SK-N-SH treated with all-trans-retinoic acid at 6 μM for 48 hours (cell line): Measurements from ENCODE around the gene NADSYN1.

ENCODE experiments used
- ATAC-seq: fragments of 200-7000 bp; cut with Tn5 transposase; 3 replicates; pipeline ENCODE4 v1.9.1; 2020; ENCODE audit warnings: mild to moderate bottlenecking, moderate library complexity
- ARNTL ChIP-seq: fragments of 450-650 bp; formaldehyde crosslinking; IDR thresholded peaks from 2 replicates; pipeline ENCODE4 v1.5.0; 2020; ENCODE audit warnings: low read depth, mild to moderate bottlenecking, moderate library complexity, borderline replicate concordance
- BACH2 ChIP-seq: fragments of 250-450 bp; sonication (Bioruptor Pico); IDR thresholded peaks from 2 replicates; pipeline ENCODE4 v1.9.0; 2021; ENCODE audit warnings: mild to moderate bottlenecking, borderline replicate concordance
- CSDC2 ChIP-seq: fragments of 250-450 bp; sonication (Bioruptor Pico); IDR thresholded peaks from 2 replicates; pipeline ENCODE4 v1.5.0; 2020; ENCODE audit warnings: mild to moderate bottlenecking, moderate library complexity
- ESRRG ChIP-seq: fragments of 250-450 bp; sonication (Bioruptor Pico); IDR thresholded peaks from 2 replicates; pipeline ENCODE4 v1.6.1; 2021; ENCODE audit warnings: mild to moderate bottlenecking
- GLIS3 ChIP-seq: fragments of 250-450 bp; sonication (Bioruptor Pico); IDR thresholded peaks from 2 replicates; pipeline ENCODE4 v1.5.0; 2020; ENCODE audit warnings: mild to moderate bottlenecking, moderate library complexity
- ISL1 ChIP-seq: fragments of 250-450 bp; sonication (Bioruptor Pico); IDR thresholded peaks from 2 replicates; pipeline ENCODE4 v2.1.2; 2022; ENCODE audit warnings: mild to moderate bottlenecking, moderate library complexity
- SNAI2 ChIP-seq: fragments of 250-450 bp; sonication (Bioruptor Pico); IDR thresholded peaks from 2 replicates; pipeline ENCODE4 v1.5.0; 2020; ENCODE audit warnings: mild to moderate bottlenecking, moderate library complexity
- TCF4 ChIP-seq: fragments of 250-450 bp; sonication (Bioruptor Pico); IDR thresholded peaks from 2 replicates; pipeline ENCODE4 v1.8.0; 2021; ENCODE audit warnings: mild to moderate bottlenecking, moderate library complexity, borderline replicate concordance
- ZC3H10 ChIP-seq: fragments of 250-450 bp; sonication (Bioruptor Pico); IDR thresholded peaks from 2 replicates; pipeline ENCODE4 v1.5.1; 2021; ENCODE audit warnings: mild to moderate bottlenecking, moderate library complexity
- ZFP3 ChIP-seq: fragments of 250-450 bp; sonication (Bioruptor Pico); IDR thresholded peaks from 2 replicates; pipeline ENCODE4 v1.5.0; 2020; ENCODE audit warnings: mild to moderate bottlenecking, moderate library complexity
- ZFP30 ChIP-seq: fragments of 450-650 bp; formaldehyde crosslinking; IDR thresholded peaks from 2 replicates; pipeline ENCODE4 v1.5.0; 2022; ENCODE audit warnings: mild to moderate bottlenecking, moderate library complexity
- ZNF565 ChIP-seq: fragments of 450-650 bp; formaldehyde crosslinking; conservative IDR thresholded peaks from 2 replicates; pipeline ENCODE4 v1.5.0; 2020; ENCODE audit warnings: low read depth, mild to moderate bottlenecking, moderate library complexity
- ZNF8 ChIP-seq: fragments of 450-650 bp; formaldehyde crosslinking; IDR thresholded peaks from 2 replicates; pipeline ENCODE4 v1.5.0; 2020; ENCODE audit warnings: mild to moderate bottlenecking, moderate library complexity
- TF ChIP-seq, protein P1 (sequence below): fragments of 250-450 bp; sonication (Bioruptor Pico); IDR thresholded peaks from 2 replicates; pipeline ENCODE4 v1.5.0; 2020; ENCODE audit warnings: mild to moderate bottlenecking, moderate library complexity
- TF ChIP-seq, protein P2 (sequence below): fragments of 250-450 bp; sonication (Bioruptor Pico); IDR thresholded peaks from 2 replicates; pipeline ENCODE4 v1.5.1; 2020; ENCODE audit warnings: low read depth, mild to moderate bottlenecking, moderate library complexity
- TF ChIP-seq, protein P3 (sequence below): fragments of 250-450 bp; sonication (Bioruptor Pico); IDR thresholded peaks from 2 replicates; pipeline ENCODE4 v1.8.0; 2020; ENCODE audit warnings: mild to moderate bottlenecking, moderate library complexity, borderline replicate concordance
- TF ChIP-seq, protein P4 (sequence below): fragments of 250-450 bp; sonication (Bioruptor Pico); IDR thresholded peaks from 2 replicates; pipeline ENCODE4 v1.5.1; 2021; ENCODE audit warnings: mild to moderate bottlenecking, moderate library complexity
- TF ChIP-seq, protein P5 (sequence below): fragments of 250-450 bp; sonication (Bioruptor Pico); IDR thresholded peaks from 2 replicates; pipeline ENCODE4 v1.8.0; 2021; ENCODE audit warnings: low read depth, mild to moderate bottlenecking, moderate library complexity, borderline replicate concordance

The NADSYN1 gene

DNA sequence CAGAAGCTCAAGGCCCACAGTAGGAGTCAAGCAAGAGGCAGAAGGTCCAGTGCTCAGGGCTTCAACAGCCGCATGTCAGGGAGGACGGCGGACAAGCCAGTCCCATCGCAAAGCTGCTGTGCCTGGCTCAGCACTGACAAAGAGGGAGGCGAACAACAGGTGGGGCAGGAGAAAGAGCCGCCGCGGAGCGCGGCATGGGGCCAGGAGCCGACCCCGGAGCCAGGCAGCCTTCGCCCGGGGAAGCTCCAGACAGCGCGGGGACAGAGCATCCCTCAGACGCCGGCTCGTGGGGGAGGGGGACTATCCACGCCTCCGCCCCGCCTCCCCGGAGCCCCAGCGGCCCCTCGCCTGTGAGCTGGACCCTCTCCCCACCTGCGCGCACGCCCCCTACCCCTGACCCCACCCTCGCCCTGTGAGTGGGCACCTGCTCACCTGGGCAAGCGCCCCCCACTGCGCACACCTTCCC lies 5.2 kb upstream of the NADSYN1 start (continued):
- TF ChIP-seq, protein P1, sequence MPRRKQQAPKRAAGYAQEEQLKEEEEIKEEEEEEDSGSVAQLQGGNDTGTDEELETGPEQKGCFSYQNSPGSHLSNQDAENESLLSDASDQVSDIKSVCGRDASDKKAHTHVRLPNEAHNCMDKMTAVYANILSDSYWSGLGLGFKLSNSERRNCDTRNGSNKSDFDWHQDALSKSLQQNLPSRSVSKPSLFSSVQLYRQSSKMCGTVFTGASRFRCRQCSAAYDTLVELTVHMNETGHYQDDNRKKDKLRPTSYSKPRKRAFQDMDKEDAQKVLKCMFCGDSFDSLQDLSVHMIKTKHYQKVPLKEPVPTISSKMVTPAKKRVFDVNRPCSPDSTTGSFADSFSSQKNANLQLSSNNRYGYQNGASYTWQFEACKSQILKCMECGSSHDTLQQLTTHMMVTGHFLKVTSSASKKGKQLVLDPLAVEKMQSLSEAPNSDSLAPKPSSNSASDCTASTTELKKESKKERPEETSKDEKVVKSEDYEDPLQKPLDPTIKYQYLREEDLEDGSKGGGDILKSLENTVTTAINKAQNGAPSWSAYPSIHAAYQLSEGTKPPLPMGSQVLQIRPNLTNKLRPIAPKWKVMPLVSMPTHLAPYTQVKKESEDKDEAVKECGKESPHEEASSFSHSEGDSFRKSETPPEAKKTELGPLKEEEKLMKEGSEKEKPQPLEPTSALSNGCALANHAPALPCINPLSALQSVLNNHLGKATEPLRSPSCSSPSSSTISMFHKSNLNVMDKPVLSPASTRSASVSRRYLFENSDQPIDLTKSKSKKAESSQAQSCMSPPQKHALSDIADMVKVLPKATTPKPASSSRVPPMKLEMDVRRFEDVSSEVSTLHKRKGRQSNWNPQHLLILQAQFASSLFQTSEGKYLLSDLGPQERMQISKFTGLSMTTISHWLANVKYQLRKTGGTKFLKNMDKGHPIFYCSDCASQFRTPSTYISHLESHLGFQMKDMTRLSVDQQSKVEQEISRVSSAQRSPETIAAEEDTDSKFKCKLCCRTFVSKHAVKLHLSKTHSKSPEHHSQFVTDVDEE: no peak
- TF ChIP-seq ZNF8 (CRISPR knock-in tag): no peak
- TF ChIP-seq TCF4 (CRISPR knock-in tag): no peak
- TF ChIP-seq ARNTL (CRISPR knock-in tag): no peak
- no peak for TF ChIP-seq ZFP3 (CRISPR knock-in tag)

DNA sequence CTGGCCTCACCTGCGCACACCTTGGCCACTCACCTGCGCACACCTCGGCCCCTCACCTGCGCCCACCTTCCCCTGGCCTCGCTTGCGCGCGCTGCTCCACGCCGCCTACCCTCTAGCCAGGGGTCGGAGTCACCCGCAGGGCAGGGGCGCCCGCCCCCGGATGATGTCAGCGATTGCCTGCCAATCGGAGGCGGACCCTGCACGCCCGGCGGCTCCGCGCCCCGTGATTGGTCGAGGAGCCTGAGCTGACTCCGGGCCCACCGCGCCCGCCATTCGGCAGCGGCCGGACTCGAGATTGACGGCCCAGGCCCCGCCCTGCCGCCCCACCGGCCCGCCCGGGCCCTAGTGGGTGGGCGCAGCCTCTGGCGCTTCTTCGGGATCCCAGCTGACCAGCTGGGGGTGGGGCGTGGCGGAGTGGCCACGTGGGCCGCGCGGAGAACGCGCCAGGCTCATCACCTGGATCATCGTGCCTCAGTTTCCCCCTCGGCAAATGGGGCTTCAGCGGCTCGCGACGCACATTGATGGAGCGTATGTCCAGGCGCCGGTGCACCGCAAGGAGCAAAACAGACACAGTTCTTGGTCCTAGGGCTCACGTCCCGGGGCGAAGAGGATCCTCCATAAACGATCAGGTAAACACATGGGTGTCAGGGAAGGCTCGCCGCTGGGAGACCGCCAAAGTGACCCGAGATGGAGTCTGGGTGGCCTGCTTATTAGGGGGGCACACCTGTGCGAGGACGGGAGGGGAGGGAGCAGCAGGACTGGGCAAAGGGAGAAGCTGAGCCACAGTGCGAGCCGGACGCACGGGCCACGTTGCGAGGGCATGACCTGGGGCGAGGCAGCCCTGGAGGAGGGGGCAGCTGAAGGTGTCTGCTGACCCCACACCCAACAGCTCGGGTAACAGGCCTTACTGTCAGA lies 4.5 kb upstream of the NADSYN1 start, which contains the start of gene DHCR7:
TSS of gene DHCR7 (minus strand) at position 137 of the 915 bp plus-strand sequence. CDS start 3,441 bp downstream, outside the sequence.
- peak; percentile 93 for ATAC-seq
- TF ChIP-seq ZNF8 (CRISPR knock-in tag): no peak
- TF ChIP-seq SNAI2 (CRISPR knock-in tag): no peak
- TF ChIP-seq CSDC2 (CRISPR knock-in tag): no peak
- TF ChIP-seq, protein P2, sequence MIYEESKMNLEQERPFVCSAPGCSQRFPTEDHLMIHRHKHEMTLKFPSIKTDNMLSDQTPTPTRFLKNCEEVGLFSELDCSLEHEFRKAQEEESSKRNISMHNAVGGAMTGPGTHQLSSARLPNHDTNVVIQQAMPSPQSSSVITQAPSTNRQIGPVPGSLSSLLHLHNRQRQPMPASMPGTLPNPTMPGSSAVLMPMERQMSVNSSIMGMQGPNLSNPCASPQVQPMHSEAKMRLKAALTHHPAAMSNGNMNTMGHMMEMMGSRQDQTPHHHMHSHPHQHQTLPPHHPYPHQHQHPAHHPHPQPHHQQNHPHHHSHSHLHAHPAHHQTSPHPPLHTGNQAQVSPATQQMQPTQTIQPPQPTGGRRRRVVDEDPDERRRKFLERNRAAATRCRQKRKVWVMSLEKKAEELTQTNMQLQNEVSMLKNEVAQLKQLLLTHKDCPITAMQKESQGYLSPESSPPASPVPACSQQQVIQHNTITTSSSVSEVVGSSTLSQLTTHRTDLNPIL (CRISPR knock-in tag): no peak
- no peak for TF ChIP-seq ZFP30
- TF ChIP-seq, protein P3, sequence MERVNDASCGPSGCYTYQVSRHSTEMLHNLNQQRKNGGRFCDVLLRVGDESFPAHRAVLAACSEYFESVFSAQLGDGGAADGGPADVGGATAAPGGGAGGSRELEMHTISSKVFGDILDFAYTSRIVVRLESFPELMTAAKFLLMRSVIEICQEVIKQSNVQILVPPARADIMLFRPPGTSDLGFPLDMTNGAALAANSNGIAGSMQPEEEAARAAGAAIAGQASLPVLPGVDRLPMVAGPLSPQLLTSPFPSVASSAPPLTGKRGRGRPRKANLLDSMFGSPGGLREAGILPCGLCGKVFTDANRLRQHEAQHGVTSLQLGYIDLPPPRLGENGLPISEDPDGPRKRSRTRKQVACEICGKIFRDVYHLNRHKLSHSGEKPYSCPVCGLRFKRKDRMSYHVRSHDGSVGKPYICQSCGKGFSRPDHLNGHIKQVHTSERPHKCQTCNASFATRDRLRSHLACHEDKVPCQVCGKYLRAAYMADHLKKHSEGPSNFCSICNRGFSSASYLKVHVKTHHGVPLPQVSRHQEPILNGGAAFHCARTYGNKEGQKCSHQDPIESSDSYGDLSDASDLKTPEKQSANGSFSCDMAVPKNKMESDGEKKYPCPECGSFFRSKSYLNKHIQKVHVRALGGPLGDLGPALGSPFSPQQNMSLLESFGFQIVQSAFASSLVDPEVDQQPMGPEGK (CRISPR knock-in tag): no peak
- TF ChIP-seq ISL1: no peak
- TF ChIP-seq GLIS3 (CRISPR knock-in tag): no peak
- no peak for TF ChIP-seq ARNTL (CRISPR knock-in tag)
- TF ChIP-seq ZNF565: no peak
- TF ChIP-seq, protein P1: no peak
- TF ChIP-seq ZFP3 (CRISPR knock-in tag): no peak
- no peak for TF ChIP-seq ZC3H10
- TF ChIP-seq TCF4 (CRISPR knock-in tag): no peak
- TF ChIP-seq, protein P4, sequence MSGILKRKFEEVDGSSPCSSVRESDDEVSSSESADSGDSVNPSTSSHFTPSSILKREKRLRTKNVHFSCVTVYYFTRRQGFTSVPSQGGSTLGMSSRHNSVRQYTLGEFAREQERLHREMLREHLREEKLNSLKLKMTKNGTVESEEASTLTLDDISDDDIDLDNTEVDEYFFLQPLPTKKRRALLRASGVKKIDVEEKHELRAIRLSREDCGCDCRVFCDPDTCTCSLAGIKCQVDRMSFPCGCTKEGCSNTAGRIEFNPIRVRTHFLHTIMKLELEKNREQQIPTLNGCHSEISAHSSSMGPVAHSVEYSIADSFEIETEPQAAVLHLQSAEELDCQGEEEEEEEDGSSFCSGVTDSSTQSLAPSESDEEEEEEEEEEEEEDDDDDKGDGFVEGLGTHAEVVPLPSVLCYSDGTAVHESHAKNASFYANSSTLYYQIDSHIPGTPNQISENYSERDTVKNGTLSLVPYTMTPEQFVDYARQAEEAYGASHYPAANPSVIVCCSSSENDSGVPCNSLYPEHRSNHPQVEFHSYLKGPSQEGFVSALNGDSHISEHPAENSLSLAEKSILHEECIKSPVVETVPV (CRISPR knock-in tag): no peak
- no peak for TF ChIP-seq BACH2
- TF ChIP-seq ESRRG (CRISPR knock-in tag): no peak

DNA sequence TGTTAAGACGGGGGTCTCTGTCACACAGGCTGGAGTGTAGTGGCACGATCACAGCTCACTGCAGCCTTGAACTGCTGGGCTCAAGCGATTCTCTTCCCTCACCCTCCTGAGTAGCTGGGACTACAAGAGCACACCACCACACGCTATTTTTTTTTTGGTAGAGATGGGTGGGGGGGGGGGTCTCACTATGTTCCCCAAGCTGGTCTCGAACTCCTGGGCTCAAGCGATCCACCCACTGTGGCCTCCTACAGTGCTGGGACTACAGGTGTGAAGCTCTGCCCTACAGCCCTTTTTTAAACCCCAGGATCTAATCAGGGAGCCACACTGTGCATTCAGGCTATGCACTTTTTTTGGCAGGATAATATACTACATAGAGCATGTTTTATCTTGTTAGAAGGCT lies 3.4 kb upstream of the NADSYN1 start:
- no peak for ATAC-seq
- TF ChIP-seq ARNTL (CRISPR knock-in tag) (no peak), CSDC2 (CRISPR knock-in tag) (no peak), GLIS3 (CRISPR knock-in tag) (no peak), BACH2 (no peak), ISL1 (no peak)
- TF ChIP-seq, protein P3 (CRISPR knock-in tag): no peak
- TF ChIP-seq, protein P5, sequence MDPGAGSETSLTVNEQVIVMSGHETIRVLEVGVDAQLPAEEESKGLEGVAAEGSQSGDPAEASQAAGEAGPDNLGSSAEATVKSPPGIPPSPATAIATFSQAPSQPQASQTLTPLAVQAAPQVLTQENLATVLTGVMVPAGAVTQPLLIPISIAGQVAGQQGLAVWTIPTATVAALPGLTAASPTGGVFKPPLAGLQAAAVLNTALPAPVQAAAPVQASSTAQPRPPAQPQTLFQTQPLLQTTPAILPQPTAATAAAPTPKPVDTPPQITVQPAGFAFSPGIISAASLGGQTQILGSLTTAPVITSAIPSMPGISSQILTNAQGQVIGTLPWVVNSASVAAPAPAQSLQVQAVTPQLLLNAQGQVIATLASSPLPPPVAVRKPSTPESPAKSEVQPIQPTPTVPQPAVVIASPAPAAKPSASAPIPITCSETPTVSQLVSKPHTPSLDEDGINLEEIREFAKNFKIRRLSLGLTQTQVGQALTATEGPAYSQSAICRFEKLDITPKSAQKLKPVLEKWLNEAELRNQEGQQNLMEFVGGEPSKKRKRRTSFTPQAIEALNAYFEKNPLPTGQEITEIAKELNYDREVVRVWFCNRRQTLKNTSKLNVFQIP (CRISPR knock-in tag): no peak
